ENCODE data around the gene ERBB2.
A peak's percentile ranks its signal among the peaks of the same experiment; 100 is the strongest.
"Not testable (repeated sequence)": the region's sequence is repeated elsewhere in the genome, so short reads cannot be mapped to it uniquely, and the experiment has no call there.

ERBB2 gene

GRCh38 chr17:39742856-39743436 lies 43.1 kb downstream of the ERBB2 start:
- DNase-seq: no peak

DNA sequence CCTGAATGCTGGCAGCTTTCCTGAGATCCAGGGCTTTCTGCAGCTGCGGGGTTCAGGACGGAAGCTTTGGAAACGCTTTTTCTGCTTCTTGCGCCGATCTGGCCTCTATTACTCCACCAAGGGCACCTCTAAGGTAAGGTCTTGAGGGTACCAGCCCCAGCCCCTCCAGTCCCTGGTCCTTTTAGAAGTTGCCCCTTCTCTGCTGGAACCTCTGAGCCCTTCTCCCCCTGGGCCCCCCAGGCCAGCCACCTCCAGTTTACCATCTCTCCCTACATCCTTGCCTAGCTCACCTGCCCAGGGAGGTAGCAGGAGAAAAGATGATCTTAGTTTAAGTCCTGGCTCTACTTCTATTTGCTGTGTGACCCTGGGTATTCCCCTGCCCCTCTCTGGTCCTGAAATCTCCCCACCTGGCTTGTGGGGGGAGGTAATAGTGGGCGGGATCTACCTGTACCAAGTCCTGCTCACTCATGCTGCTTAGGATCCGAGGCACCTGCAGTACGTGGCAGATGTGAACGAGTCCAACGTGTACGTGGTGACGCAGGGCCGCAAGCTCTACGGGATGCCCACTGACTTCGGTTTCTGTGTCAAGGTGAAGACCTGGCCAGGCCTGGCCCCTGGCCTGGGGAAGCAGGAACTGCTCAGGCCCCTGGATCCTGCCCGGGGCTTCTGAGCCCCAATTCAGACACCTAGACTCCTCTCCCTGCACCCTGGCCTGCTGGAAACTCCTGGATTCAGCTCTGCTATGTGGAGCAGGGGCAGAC lies 44.4 kb downstream of the ERBB2 start:
- DNase-seq: no peak

DNA sequence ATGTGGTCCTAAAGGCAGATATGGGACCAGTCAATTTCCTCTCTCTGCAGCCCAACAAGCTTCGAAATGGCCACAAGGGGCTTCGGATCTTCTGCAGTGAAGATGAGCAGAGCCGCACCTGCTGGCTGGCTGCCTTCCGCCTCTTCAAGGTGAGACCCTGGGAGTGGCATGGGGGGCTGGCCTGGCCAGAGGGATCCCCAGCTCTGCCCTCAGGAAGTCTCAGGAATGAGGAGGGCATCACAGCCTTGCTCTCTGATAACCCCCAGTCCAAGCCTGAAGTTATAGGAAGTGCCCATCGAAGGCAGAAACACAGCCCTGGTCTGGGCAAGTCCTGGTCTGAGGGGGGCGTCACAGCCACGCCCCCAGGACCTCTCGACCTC lies 45.0 kb downstream of the ERBB2 start:
- no peak for DNase-seq

GRCh38 chr17:39745335-39746144 lies 45.7 kb downstream of the ERBB2 start:
- DNase-seq: no peak

DNA sequence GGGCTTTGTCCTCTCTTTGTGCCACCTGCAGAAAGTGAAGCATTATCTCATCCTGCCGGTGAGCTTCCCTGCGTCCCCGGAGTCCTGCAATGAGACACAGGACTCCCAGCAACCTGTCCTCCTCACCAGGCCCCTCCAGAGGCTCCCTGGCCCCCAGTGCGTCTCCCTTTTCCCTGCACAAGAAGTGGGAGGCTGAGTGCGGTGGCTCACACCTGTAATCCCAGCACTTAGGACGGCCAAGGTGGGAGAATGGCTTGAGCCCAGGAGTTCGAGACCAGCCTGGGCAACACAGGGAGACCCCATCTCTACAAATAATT lies 46.2 kb downstream of the ERBB2 start:
- no peak for DNase-seq

- DNase-seq: no peak
These were observed 47.9 kb downstream of the ERBB2 start for GRCh38 chr17:39747745-39748144.

- not testable (repeated sequence) for DNase-seq
These were observed 48.7 kb downstream of the ERBB2 start for GRCh38 chr17:39748444-39749034.

- no peak for DNase-seq
These were observed 50.5 kb downstream of the ERBB2 start for GRCh38 chr17:39750131-39751015.

DNA sequence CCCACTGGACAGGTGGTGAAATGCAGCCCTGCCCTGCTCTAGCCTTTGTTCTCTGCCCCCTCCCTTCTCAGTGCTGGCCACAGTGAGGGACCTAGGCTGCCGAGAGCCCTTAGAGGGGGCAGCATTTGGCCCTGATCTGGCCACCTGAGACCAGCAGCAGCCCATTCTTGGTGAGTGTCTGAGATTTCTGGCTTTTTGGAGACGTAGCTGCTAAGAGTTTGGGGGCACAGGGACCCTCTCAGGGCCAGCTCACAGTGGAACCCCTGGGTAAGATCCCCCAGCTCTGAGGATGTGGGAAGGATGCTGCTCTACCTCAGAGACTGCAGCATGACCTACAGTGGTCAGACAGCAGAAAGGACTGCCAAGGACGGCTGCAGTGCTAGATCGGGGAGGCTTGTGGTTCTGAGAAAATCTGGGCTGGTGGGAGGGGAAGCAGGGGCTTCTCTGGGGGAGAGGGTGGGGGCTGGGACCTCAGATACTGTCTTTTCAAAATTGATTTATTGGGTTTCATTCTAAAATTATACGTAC lies 51.2 kb downstream of the ERBB2 start:
- no peak for DNase-seq

DNA sequence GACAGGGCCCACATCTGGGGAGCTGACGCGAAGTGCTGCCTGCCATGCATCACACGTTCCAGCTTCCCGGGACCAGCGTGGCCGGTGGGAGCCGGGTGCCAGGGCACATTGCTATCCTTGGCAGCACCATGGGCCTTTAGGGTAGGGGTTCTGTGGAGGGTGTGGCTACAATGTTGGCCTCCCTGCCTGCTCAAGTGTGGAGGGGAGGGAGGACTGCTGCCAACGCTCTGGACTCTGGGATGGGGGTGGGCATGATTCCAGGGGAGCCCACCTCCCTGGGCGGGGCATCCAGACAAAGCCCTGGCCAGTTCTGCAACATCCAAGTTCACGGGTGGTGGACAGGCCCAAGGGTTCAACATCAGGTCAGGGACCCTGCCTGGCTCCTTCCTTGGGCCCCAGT lies 51.8 kb downstream of the ERBB2 start:
- no peak for DNase-seq

DNA sequence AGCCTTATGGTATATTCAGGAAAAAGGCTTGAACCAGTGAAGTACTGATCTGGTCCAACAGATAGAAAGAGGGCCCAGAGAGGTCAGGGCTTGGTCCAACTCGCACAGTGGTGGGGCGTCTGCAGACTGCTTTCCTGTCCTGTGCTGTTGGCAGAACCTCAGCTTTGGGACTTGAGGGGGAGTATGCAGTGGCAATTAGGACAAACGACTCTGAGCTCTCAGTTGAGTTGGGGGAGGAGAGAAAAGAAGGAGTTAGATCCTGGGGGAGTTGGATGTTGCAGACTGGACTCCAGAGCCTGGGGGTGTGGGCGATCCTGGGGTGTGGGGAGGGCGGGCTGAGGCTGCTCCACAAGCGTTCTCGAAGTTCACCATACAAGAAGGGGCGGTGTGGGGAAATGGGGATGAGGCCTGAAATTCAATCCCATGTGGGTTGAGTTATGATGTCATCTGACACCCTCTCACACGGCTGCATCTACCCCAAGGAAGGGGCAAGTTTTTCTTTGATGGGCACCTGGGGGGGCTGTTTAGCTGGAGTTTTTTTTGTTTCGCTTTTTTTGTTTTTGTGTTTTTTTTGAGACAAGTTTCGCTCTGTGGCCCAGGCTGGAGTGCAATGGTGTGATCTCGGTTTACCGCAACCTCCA lies 52.5 kb downstream of the ERBB2 start:
- DNase-seq: no peak

DNA sequence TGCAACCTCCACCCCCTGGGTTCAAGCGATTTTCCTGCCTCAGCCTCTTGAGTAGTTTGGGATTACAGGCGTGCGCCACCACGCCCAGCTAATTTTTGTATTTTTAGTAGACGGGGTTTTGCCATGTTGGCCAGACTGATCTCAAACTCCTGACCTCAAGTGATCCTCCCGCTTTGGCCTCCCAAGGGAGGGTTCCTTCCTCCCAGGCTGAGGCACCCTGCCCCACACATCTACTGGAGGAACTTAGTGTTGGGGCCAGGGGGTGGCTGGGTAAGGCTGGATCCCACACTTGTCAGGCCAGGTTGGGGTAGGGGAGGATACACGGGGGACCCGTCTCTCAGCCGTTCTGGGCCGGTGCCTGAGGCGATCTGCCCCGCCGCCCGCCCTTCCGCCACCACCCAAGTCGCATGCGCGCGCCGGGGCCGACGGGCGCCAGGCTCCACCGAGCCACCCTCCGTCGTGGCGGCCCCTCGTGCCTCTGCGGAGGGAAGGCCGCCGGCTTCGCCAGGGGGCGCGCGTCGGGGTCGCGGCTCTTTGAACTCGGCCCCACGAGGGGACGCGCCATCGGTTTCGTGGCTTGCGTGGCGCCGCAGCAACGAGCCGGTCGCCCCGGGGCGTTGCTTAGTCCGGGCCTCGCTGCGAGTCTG lies 53.8 kb downstream of the ERBB2 start:
- peak in 14 of 51 donors; percentile 19 to 75 (median 54) for DNase-seq

DNA sequence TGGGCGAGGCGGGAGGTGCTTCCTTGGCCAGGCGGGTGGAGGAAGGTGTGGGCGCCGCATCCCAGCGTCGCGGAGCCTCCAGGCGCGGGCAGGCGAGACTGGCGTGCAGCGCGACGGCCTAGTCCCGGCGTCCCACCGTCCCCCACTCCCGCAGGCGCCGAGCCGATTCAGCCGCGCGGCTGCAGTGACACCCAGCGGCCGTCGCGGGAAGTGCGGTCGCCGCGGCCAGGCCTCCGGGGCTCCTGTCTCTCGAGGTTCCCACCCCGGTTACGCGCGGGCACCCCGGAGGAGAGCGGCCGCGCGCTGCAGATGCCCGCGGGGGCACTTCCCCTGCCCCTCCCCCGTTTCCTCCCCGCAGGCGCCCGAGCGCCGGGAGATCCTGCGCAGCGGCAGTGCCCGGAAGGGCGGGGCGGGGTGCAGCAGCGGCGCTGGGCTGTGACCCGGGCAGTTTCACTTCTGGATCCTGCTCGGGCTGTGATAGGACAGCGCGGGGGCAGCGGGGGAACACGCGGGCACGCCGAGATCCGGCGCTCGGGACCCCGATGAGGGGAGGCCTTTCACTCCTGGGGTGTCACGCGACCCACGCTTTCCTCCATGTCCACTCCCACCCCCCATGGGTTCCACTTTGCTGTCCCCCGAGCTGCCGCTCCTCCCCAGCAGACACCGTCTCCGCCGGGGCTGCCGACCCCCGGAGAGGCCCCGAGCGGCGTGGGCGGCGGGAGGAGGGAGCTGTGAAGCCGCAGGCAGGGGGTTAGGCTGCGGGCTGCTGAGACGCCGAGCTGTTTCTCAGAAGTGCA lies 54.5 kb downstream of the ERBB2 start:
- peak; percentile 11 to 89 (median 77) for DNase-seq

GRCh38 chr17:39754958-39755553 lies 55.2 kb downstream of the ERBB2 start:
- peak in 6 of 51 donors; percentile 12 to 54 (median 23) for DNase-seq

- DNase-seq: no peak
These were observed 55.9 kb downstream of the ERBB2 start for GRCh38 chr17:39755554-39756379.

GRCh38 chr17:39756380-39757079 lies 56.7 kb downstream of the ERBB2 start:
- no peak for DNase-seq

GRCh38 chr17:39757176-39757662 lies 57.4 kb downstream of the ERBB2 start:
- no peak for DNase-seq

Data from hypothalamus (tissue), 51 donors.